Measurements from ENCODE around the gene KRT82. TPM values are rescaled to one million over a fixed set of nuclear protein-coding genes. Genes with fewer than 3 reads are reported as not detected.
"Not testable (repeated sequence)": the region's sequence is repeated elsewhere in the genome, so short reads cannot be mapped to it uniquely, and the experiment has no call there.

KRT82 gene
- polyA plus RNA-seq (ENCODE audit: insufficient read length in 12 of 12) = under 1 TPM in 1 of 12 donors, not detected in 11; 0.07 TPM
- long read RNA-seq, donor 1 = 0 reads
- long read RNA-seq, donor 2 = 0 reads
- long read RNA-seq, donor 3 = 0 reads
- long read RNA-seq, donor 4 = 0 reads
- long read RNA-seq, donor 5 = 0 reads
- long read RNA-seq, donor 6 = 0 reads
- long read RNA-seq, donor 7 = 0 reads
- long read RNA-seq, donor 8 = 0 reads
- long read RNA-seq, donor 9 = 0 reads
- long read RNA-seq, donor 10 = 0 reads
- long read RNA-seq, donor 11 = 0 reads

DNA sequence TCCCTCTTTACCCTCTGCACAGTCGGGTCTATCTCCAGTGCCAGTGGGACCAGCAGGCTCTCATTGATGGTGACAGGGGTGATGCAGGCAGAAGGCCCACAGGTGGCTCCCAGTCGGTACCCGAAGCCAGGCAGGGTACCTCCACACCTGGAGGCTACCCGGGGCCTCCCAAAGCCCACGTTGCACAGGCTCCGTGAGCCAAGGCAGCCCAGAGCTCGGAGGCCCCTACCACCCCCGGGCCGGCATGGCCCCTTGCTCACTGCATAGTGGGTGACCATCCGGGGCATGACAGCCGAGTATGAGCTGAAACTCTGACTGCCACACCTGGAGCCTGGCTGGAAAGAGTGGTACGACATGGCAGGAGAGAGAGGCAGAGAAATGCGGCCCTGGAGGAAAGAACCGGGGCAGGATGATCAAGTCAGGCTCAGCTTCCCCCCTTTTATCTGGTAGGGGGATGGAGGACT, at the start of gene KRT82:
TSS of gene KRT82 (minus strand) at position 414 of the 464 bp plus-strand sequence. CDS start at position 356, 58 bp downstream.
- no peak for DNase-seq

DNA sequence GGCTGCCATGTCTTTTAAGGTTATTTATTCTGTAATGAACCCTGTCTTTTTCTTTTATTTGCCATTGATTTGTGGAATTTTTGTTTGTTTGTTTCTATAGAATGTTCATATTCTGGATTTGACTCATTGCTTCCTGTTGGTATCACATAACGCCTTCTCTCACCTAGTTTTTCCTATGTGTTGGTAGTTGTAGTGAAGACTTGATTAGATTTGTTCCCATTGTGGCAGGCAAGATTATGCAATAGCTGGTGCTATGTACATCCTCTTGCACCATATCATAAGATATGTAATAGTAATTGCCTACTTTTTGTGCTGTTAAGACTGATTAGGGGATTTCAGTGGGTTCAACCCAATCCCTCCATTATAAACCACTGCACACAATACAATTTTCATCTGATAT, 49.7 kb upstream of the KRT82 start:
- no peak for DNase-seq

DNA sequence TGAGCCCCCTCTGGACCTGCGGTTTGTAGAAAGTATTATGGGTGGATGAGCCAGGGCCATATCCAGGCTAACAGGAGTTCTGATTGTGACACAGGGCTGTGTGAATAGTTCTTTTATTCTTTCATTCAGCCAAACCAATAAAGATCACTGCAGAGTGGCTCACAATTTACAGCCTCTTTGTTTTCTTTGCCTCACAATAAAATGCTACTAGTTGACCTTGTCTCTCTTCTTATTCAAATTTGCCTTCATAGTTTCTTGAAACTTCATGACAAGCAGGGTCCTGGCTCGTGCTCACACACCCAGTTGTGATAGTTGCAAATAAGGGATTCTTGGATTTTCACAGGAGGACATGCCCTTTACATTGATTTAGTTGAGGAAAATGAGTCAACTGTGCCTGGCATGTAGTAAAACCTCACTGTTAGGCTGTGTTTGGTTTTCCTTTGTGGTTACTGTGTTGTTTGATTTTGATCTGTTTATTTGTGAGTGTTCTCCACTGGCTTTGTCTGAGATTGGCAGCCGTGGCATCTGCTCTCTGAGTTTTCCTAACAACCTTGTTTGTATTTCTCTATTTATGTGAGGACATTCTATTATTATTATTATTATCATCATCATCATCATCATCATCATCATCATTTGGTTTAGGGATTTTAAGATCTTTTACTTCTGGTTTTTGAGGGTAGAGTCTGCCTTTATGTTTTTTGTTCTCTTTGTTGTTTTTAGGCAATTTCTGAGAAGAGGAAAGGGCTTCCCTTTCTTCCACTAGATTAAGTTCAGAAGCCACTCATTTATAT, 48.5 kb upstream of the KRT82 start:
- no peak for DNase-seq

DNA sequence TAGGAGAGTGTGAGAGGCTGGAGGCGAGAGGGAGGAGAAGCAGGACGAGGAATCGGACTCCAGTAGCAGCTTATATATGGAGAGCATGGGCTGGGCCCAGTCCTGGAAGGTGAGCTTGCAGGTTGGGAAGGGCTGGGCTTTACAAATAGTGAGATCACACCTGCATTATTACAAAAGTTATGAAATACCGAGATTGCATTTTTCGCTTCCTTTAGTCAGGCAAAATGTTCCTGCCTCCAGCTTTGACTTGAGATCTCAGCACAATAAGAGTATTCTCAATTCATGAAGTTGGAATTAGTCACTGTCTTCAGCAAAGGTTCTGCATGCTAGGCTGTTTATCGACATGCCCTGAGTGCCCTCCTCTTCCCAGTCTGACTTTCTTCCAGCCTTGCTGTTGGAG, 46.0 kb upstream of the KRT82 start, which contains the start of gene KRT6B:
TSS of gene KRT6B (minus strand) at position 46 of the 400 bp plus-strand sequence. CDS start 68 bp downstream, outside the sequence.
- no peak for DNase-seq

DNA sequence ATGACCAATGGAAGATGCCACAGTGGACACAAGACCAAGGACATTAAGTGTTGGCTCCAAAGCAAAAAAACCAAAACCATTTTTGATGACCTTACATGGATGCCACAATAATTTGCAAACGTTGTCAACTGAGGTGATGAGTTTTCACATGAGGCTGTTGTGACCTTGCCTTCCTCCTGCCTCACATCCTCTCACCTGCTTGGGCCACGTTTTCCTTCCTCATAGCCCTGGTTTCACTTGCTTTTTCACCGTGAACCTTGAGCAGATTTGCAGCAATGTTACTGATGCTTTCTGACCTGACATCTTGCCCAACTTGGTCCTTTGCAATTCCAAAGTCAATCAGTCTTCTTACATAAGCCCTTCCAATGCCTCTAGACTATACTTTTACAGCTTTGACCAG, 42.1 kb upstream of the KRT82 start:
- no peak for DNase-seq

DNA sequence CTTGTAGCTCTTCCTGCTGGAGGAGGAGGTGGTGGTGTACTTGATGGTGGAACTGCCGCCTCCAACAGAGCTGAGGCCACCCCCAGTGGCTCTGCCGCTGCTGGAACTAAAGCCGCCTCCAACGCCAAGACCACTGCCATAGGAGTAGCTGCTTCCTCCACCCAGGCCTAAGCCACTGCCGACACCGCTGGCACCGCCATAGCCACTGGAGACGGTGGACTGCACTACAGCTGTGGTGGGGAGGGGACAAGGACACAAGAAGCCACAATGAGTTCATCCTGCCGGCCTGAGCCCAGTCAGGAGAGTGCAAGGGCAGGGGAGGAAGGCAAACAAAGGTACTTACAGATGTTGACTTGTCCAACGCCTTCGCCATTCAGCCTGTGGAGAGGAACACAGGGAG, 41.1 kb upstream of the KRT82 start:
- DNase-seq = not testable (repeated sequence)

DNA sequence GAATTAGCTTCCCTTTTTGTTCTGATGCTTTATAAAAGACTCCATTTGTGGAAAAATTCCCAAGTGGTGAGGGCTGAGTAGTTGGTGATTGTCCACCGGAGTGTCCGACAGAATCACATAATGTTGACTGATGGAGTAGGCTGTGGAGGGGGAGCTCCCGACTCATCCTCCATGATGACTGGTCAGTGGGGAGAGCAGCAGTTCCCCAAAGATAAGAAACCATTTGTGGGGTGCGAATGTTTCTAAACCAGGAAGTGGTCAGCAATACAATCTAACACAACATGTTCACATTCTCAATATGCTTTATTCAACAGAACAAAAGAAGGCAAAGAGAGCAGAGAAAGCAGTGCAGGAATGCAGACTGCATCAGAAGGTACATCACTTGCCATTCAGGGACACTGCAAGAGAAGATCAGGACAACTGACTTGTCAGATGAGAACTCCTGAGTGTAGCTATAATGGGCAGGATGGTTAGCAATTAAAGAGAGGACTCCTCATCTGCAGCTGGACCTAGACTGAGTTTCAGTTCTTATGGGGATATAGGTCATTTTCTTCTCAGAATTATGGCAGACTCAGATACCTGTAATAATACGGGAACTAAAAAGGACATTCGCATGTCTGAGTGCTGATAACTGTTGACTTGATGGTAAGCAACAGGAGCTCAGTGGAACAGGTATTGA, 40.4 kb upstream of the KRT82 start:
- no peak for DNase-seq

DNA sequence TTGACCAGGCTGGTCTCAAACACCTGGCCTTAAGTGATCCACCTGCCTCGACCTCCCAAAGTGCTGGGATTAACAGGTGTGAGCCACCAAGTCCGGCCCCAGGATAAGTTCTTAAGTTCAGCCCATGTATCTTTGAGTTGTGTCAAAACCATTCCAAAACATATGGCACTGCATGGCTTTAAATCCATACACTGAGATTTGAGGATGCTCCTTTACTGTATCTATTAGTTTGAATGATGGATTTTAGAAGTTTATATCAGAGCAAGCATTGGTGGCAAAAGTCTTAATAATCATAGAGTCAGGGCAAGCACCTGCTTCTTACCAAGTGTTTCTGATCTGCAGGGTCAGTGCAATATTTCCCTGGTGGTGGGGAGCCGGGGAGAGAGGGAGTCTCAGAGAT, 39.7 kb upstream of the KRT82 start:
- DNase-seq = no peak

DNA sequence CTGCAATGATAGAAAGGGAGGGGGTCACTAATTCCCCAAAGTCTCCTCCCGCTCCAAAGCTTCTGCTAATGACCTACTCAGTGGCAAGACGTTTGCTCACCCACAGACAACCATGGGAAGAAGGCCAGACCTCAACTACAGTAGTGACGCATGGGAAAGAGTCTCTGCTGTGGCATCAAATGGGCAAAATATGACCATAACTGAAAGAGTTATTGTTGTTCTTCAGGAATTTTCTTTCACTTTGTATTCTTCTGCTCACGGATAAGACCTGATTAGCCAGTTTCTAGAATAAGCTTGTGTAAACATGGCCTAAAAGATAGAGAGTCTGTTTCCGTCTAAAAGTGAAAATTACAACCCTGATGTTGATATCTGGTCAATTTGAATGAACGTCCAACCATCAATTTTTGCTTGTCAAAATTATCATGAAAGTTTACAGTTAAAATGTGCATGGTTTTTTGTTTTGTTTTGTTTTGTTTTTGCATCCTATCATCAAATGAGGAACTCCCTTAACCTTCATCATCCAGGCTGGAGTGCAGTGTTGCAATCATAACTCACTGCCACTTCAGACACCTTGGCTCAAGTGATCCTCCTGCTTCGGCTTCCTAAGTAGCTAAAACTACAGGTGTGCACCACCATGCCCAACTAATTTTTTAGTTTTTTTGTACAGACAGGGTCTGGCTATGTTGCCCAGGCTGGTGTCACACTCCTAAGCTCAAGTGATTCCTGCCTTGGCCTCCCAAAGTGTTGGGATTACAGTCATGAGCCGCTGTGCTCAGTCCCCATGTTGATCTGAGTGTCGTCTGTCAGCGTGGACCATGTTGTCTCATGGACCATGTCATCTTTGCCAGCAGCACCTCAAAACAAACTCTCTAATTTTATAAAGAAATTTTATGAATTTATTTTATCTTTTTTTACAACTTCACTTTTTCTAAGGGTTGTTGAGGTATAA, 38.8 kb upstream of the KRT82 start:
- no peak for DNase-seq

DNA sequence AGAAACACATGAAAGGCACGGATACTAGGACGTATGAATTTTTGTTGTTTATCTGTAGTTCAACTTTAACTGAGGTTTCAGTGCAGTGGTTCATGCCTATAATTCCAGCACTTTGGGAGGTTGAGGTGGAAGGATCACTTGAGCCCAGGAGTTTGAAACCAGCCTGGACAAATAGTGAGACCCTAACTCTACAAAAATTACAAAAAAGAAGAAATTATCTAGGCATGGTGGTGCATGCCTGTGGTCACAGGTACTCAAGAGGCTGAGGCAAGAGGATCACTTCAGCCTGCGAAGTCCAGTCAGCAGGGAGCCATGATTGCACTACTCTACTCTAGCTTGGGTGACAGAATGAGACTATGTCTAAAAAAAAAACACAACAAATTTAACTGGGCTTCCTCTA, 37.8 kb upstream of the KRT82 start:
- DNase-seq = no peak

DNA sequence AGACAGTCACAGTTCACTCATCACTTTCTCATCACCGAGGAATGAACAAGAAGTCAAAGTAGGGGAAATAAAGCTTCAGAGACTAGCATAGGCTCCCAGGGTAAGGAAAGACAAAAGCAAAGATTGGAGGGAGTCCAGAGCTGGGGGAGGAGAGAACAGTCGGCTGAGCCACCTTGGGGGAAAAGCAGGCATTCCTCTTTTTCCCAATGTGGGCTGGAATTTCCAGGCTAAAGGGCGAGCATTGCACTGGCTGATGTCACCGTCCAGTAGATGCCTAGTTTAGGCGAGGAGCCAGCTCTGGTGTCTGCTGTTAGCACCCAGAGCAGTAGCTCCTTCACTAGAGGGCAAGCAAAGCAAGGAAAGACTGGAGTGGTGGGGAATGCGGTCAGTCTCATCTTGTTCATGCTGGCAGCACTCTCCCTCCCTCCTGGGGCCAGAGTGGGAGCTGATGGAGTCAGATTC, 36.5 kb upstream of the KRT82 start:
- DNase-seq = no peak

DNA sequence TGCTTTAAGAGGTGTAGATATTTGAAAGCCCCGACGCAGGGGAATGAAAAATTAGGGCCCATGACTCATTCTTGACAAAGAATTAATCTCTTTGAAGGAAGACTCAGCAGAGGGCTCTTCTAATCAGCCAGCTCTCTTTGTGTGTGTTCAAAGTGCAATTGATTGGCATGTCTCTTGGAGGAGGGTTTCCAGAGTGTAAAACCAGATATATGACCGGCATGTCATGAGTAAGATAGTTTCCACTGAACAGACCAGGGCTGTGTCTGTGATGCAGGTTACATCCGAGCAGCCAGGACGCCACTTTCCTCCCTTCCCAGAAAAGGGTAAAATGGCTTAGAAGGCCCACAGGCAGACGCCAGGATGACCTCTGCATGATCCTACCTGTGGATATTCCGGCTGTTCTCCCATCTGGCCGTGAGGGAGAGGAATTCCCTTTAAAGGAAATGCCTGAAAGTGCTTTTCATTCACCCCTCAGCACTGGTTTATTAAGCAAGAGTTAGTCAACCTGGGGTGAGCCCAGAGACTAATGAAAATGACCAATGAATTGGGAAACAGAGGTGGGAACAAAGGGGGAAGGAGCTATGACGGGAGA, 35.3 kb upstream of the KRT82 start:
- DNase-seq = no peak

DNA sequence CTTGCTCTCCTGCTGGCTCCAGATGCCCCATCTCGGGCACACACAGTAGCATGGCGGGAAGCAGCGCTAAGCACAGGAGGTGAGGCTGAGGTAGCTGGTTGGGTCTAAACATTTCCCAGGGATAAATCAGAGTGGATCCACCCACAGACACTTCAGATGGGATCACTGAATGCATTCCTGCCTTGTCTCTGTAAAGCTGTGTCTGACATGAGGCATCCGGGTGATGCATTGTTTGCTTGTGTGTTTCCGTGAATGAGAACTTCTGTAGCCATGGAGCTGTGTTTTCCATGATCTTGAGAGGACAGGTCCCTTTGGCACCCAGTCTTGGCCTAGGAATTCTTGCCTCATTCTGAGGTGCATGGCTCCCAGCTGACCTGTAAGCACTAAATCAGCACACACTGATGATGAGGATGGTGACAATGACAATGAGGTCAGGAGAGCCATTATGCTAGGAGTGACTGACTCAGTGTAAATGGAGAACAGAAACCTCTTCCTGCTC, 34.7 kb upstream of the KRT82 start:
- DNase-seq = no peak

DNA sequence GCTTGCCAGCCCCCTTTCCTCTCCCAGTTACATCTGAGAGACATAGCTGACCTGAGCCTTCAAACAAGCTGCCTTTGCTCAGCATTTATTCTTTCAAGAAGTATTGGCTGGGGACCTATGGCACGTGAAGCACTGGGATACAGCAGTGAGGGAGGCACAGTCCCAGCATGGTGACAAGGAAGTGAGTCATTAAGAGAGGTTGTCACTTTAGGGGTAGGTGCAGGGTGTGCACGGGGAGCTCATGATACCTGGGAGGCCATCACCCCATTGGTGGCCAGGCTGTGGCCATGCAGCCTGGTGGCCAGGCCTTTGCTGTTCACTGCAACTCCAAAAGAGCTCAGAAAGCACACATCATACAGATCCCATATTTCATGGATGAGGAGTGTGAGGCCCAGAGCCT, 33.7 kb upstream of the KRT82 start:
- DNase-seq = no peak

DNA sequence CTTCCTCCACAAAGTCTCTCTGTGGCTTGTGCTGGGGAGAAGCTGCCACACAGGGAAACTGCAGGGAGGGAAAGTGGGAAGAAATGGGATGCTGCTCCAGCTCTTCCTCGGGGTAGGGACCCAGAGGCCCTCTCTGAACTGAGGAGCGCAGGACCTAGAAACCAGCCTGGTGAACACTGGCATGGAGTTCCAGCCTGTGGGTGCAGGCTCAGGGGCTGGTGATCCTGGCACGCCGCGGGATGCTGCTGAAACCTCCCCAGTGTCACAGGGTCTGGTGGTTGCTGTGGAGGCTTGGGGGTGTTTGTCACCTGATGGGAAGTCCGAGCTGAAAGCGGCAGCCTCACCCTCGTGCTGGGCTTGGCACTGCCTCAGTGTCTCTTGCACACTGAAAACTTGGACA, 33.3 kb upstream of the KRT82 start:
- no peak for DNase-seq

DNA sequence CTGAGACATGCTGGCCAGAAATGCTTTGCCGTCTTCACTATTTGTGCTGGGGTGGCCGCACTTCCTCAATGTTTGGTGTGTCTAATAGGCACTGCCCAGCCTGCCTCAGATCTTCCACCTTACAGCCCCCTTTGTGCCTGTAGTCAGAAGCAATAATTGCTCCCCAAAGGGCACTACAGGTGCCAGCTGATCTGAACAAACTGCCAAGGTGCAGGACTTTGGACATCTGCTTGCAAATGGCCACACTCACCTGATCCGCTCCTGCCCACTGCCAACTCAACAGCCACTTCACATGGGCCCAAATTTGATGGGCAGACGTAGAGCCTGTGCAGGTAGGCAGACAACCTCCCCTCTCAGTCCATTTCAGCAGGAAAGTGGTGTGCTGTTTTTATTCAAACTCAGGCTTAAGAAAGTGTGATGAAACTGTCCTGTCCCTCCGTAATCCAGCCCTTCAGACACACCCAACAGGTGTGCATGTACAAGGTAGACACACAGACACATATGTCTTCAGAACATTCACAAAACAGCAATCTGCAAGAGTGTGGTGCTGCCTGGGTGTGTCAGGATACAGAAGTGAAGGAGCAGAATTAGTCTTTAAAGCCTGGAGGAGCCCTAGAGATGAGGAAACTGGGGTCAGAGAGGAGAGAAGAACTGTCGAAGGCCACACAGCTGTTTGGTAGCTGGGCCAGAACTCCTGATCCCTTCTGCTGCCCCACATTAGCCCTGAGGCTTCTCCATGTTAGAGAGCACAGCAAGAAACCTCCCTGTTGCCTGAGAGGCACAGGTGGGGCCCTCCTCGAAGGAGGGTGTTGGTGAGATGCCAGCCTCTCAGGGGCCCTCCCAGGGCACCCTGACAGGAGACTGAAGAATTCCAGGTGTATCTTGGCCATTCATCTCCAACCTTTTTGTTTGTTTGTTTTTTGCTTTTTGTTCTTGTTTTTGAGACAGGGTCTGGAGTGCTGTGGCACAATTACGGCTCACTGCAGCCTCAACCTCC, 32.5 kb upstream of the KRT82 start:
- DNase-seq = no peak

DNA sequence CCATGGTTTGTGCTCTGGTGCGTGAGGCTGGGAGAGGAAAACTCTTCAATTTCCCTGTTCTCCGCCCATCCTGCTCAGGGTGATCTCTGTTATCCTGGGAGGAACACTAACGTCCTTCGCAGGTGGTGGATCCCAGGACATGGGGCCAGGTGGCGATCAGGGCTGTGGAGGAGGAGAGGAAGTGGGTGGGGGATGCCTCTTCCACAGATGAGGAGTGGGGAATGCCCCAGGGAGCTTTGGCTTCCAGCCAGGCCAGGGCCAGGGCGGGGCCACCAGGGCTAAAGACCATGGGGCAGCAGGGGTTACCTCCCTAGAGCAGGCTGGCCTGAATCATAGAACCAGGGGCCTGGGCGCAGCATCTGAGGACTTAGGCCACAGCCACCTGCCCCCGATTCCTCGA, 31.4 kb upstream of the KRT82 start:
- DNase-seq = no peak

DNA sequence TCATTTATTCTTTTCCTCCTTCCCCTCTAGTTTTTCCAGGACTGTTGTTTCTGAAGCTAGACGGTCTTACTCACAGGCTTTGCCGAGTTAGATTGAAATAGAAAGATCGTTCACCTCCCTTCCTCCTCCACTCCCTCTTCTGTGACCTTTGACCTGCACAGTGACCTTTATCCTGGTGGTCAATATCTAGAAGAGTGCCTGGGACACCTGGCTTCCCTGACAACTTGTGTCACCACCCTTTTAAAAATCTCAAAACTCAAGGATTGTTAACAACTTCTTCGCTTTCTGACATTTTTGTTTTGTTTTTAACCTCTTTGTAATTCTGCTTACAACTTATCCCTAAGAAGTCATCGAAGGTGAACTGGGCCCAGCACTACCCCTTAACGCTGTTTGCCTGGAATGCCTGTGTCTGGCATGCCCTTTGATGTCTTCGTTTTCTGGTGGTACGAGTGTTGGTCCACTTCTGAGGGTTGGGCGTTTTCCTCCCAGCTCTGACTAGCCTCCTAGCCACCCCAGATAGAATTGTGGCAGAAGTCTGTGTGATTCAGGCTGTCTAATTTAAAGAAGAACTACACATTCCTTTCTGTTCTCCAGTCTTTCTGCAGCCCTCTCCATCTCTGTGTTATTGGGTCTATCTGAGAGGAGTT, 30.8 kb upstream of the KRT82 start:
- DNase-seq = no peak
